Measurements from ENCODE around the gene PATL1. TPM values are rescaled to one million over a fixed set of nuclear protein-coding genes. Genes with fewer than 3 reads are reported as not detected.

The PATL1 gene
- total RNA-seq, 1 donor from 2014 or later, result 57.6 TPM

- intact Hi-C loops (cut with micrococcal nuclease), result loop anchor here (1.0 to 10.0 kb wide), 15 partner anchors 50 to 1949 kb away; partner anchors contain the start of genes FAM111A, FAM111B, MED19 and MRPL16
These were observed 53.0 kb downstream of the PATL1 start, which contains the start of gene OSBP for GRCh38 chr11:59615637-59616395. TSS of gene OSBP (minus strand) at chr11:59615774. CDS start at chr11:59615664, 110 bp downstream.

DNA sequence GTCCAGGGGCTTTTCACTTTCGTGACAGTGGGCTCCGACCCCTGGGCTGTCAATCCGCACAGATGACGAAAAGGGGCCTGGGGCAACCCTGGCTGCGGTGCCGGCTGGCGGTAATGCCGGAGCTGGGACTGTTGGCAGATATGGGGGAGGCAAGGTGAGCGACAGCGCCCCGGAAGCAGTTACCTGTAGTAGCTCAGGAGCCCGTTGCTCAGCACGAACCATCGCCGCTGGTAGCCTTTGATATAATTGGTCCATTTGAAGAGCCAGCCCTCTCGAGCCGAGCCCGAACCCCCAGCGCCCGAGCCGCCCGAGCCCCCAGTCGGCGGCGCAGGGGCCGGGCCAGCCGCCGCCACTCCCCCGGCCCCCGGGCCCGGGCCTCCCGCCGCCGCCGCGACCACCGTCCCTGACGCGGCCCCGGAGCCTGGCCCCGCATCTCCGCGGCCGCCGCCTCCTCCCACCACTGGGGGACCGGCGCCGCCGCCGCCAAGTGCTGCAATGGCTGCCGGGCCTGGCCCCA, 53.7 kb downstream of the PATL1 start:
- intact Hi-C loops (cut with micrococcal nuclease), result loop anchor here (1.0 to 10.0 kb wide), 7 partner anchors 55 to 1948 kb away; partner anchors contain the start of genes FAM111B, SELENOH, TMEM109 and ZDHHC5

DNA sequence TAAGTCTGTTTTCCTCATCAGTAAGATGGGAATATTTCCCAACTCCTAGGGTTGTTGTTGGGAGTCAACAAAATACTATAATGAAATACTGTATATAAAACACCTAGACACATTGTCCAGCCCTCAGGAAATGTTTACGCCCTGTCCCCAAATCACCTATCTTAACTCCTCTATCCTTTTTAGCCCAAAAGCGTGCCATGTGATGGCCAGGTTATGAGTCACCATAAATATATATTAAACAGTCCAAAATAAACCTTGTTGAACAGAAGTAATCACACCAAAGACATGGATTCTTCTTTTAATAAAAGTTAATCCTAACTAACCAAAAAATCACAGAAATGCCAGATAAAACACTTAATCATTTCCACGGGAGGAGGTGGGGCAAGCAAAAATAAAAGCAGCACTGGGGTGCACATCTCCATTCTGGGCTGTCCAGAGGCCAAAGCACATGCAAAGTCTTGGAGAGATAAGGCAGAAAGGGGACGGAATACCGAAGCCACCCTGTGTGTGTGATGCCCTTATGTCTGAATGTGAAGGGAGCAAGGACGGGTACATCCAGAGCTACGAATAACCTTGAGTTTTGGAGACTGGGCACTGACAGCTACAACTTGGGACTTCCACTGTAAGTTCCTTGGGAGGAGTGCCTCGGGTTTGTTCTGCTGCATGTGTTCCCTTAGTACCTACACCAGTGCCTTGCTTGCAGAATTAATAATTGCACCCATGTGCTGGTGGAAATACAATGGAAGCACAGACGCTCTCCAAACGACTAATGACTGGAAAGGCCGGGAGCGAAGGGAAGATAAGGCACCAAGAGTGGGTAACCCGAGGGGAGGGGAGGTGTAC, 54.3 kb downstream of the PATL1 start:
- intact Hi-C loops (cut with micrococcal nuclease), result loop anchor here (1.0 to 10.0 kb wide), 7 partner anchors 54 to 1947 kb away; partner anchors contain the start of genes FAM111B, SELENOH, TMEM109 and ZDHHC5

- intact Hi-C loops (cut with micrococcal nuclease), result loop anchor here (10.0 kb wide), 2 partner anchors 507 to 1303 kb away; partner anchors contain the start of genes FAM111B and TMEM109
These were observed 57.0 kb downstream of the PATL1 start for GRCh38 chr11:59611570-59612565.

- intact Hi-C loops (cut with micrococcal nuclease), result loop anchor here (10.0 kb wide), 2 partner anchors 505 to 1305 kb away; partner anchors contain the start of genes FAM111B and TMEM109
These were observed 58.5 kb downstream of the PATL1 start for GRCh38 chr11:59610289-59610688.

GRCh38 chr11:59607703-59608454, 61.0 kb downstream of the PATL1 start:
- intact Hi-C loops (cut with micrococcal nuclease), result no loop called here

DNA sequence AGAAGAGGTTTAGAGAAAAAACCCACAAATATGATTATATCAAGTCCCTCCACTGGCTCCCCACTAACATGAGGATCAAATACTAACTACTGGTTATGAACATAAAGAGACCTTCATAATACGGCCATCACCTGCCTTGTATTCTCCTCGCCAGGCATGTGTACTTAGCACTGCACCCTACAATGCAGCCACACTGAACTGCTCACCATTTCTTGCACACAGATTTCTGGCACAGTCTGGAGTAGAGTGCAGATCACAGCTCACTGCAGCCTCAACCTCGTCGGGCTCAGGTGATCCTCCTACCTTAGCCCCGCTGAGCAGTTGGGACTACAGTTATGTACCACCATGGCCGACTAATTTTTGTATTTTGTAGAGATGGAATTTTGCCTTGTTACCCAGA, 66.4 kb downstream of the PATL1 start:
- intact Hi-C loops (cut with micrococcal nuclease), result no loop called here

DNA sequence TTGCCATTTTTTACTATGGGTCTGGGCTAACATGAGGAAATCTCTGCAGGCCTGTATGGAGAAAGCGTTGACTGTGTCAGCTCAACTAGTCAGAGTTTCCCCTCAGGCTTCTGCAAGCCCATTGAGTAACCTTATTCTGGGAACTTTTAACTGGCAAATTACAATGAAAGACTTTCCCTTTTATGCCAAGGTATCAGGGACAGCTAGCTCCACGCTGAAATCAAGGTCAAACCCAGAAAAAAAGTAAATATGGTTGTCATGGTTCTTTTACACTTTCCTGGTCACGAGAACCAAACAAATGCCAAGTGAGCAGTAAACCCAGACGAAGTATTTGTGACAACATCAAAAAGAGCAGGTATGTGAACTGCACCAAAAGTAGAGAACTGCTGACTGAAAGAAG, 67.0 kb downstream of the PATL1 start:
- intact Hi-C loops (cut with micrococcal nuclease), result no loop called here

- intact Hi-C loops (cut with micrococcal nuclease), result no loop called here
These were observed 68.2 kb downstream of the PATL1 start for GRCh38 chr11:59600636-59601035.

DNA sequence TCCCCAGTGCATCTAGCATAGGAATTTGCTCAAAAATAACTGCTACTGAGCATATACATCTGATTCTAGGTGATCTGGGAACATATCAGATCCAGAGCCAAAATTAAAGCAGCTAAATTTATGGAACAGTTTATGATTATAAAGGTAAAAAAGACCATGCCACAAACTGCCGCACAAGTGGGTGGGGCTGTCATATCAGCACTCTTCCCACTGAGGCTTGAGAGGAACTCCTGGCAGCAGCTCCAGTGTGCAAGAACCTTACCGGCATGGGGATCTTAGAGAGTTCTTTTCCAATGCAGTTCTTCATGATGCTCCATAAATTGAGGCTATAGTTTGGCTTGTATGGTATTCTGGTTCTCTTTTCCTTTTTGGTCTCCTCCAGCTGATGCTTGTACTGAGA, 68.6 kb downstream of the PATL1 start:
- intact Hi-C loops (cut with micrococcal nuclease), result no loop called here

GRCh38 chr11:59598961-59599360, 69.9 kb downstream of the PATL1 start:
- intact Hi-C loops (cut with micrococcal nuclease), result no loop called here

Other genes starting within 250 kb of the PATL1 start
- gene OR5A2, start 242.6 kb downstream of the PATL1 start, total RNA-seq, result not detected in 2 replicates
- not detected in 2 replicates for gene OR5A1, start 232.6 kb downstream of the PATL1 start, total RNA-seq
- not detected in 2 replicates for gene OR4D6, start 212.1 kb downstream of the PATL1 start, total RNA-seq
- not detected in 2 replicates for gene OR4D10, start 195.7 kb downstream of the PATL1 start, total RNA-seq
- gene OR4D11, start 165.5 kb downstream of the PATL1 start, total RNA-seq, result not detected in 2 replicates
- gene OR4D9, start 157.5 kb downstream of the PATL1 start, total RNA-seq, result not detected in 2 replicates
- 39.8 and 45.7 TPM in 2 replicates for gene OSBP, start 53.3 kb downstream of the PATL1 start, total RNA-seq
- gene OR10V1, start 44.8 kb upstream of the PATL1 start, total RNA-seq, result not detected in 2 replicates
- 88.0 and 94.7 TPM in 2 replicates for gene STX3, start 86.3 kb upstream of the PATL1 start, total RNA-seq
- gene MRPL16, start 141.7 kb upstream of the PATL1 start, total RNA-seq, result 67.0 and 68.2 TPM in 2 replicates
- not detected in 2 replicates for gene CBLIF, start 176.5 kb upstream of the PATL1 start, total RNA-seq
- not detected in 2 replicates for gene TCN1, start 197.4 kb upstream of the PATL1 start, total RNA-seq
- gene OOSP3, start 209.7 kb upstream of the PATL1 start, total RNA-seq, result not detected in 2 replicates

Measured in T-helper 1 cell treated with Interleukin-12 subunit alpha and Interleukin-12 subunit beta and Interleukin-4 antibody, amounts not matched to agents 30 ng/mL and 1 ng/mL, for 36 hours (primary cell).